Esophagus muscularis mucosa (tissue), 4 donors: ENCODE results near the gene EMP1. TPM values are rescaled to one million over a fixed set of nuclear protein-coding genes. Genes with fewer than 3 reads are reported as not detected.

Experiments
- DNase-seq: peaks from one replicate; pipeline ENCODE4 v3.0.0-alpha.2; 2017; ENCODE audit errors: extremely low spot score
- H3K27ac ChIP-seq, 4 donors: fragments of 200-600 bp; sonication (generic); replicated peaks in 1 of 4; 1 replicate in 3 of 4; 2 replicates in 1 of 4; pipeline ENCODE4 v1.5.1; 2016 to 2019; ENCODE audit warnings: mild to moderate bottlenecking in 1 of 4
- H3K27me3 ChIP-seq, 4 donors: fragments of 200-600 bp; sonication (generic); one replicate each; pipeline versions ENCODE4 v1.5.1 to v1.6.0; 2016 to 2019
- H3K36me3 ChIP-seq, 4 donors: fragments of 200-600 bp; sonication (generic); one replicate each; pipeline ENCODE4 v1.5.1; 2016 to 2019
- H3K4me1 ChIP-seq, 4 donors: fragments of 200-600 bp; sonication (generic); one replicate each; pipeline ENCODE4 v1.5.1; 2016 to 2019
- H3K4me3 ChIP-seq, 4 donors: fragments of 200-600 bp; sonication (generic); 1 replicate in 2 of 4; 2 replicates in 2 of 4; pipeline ENCODE4 v1.5.1; 2016 to 2019; ENCODE audit warnings: mild to moderate bottlenecking in 4 of 4, moderate library complexity in 1 of 4
- H3K9me3 ChIP-seq, 4 donors: fragments of 200-600 bp; sonication (generic); 1 replicate in 3 of 4; 2 replicates in 1 of 4; pipeline ENCODE4 v1.5.1; 2016 to 2019
- CTCF ChIP-seq, 3 experiments: fragments of 200-600 bp in 2 of 3; fragments of 450-650 bp in 1 of 3; sonication (generic) in 2 of 3; IDR thresholded peaks; one replicate each; pipeline ENCODE4 v1.5.1; 2017 to 2019; ENCODE audit warnings: antibody characterized with exemption in 3 of 3, mild to moderate bottlenecking in 2 of 3, moderate library complexity in 1 of 3
- EP300 ChIP-seq: sonication (generic); formaldehyde crosslinking; IDR thresholded peaks from one replicate; pipeline ENCODE4 v1.6.1; 2017; ENCODE audit warnings: antibody characterized with exemption
- POLR2A ChIP-seq: fragments of 450-650 bp; IDR thresholded peaks from one replicate; pipeline ENCODE4 v1.6.1; 2017; ENCODE audit warnings: antibody characterized with exemption, moderate library complexity, mild to moderate bottlenecking, low read depth
- POLR2AphosphoS5 ChIP-seq, 2 donors: sonication (generic); formaldehyde crosslinking; IDR thresholded peaks; one replicate each; pipeline ENCODE4 v1.6.1; 2017; ENCODE audit warnings: antibody characterized with exemption in 2 of 2
- WGBS: methylation state at CpG from one replicate; pipeline ENCODE4 v1.1.5; 2018; 5-methylcytosine and 5-hydroxymethylcytosine counted together
- intact Hi-C: fragments of 100-400 bp; cut with DNase I; formaldehyde crosslinking; loops from one replicate; pipeline ENCODE4 v1.15.1; 2023
- total RNA-seq, 4 donors: library from RNA; depleted of rRNA; stranded (reverse); fragments of >200 nt; gene quantifications; one replicate each; pipeline versions ENCODE4 v1.1.0 to v1.2.1, GENCODE V29; 2016

Gene EMP1
- total RNA-seq, 4 donors from 2014 or later, result 42.8 to 425 (median 63.0) TPM

- Histone ChIP-seq H3K4me1 (no peaks in the 10 kb centered on the region), H3K27ac (no peak overlapping the region), H3K9me3 (no peaks in the 10 kb centered on the region), H3K4me3 (no peak overlapping the region), H3K27me3 (peaks cover 0 to 3% (median 0%) of the 10 kb centered on the region in 4 donors), H3K36me3 (no peaks in the 10 kb centered on the region)
- TF ChIP-seq CTCF (IDR thresholded peaks at IDR 0.05) (no peak), POLR2AphosphoS5 (IDR thresholded peaks at IDR 0.05) (no peak), EP300 (no peak), POLR2A (no peak)
- DNase-seq, result no peak
- intact Hi-C loops, result no loop called here
- WGBS, result 95% methylated on average over 4 of the region's 4 CpGs
These were observed 10.2 kb upstream of the EMP1 start for GRCh38 chr12:13186302-13186701.

- no peak overlapping the region for H3K4me3 ChIP-seq
- TF ChIP-seq CTCF (IDR thresholded peaks at IDR 0.05) (no peak), POLR2A (no peak), EP300 (no peak), POLR2AphosphoS5 (IDR thresholded peaks at IDR 0.05) (no peak)
These were observed 9.1 kb upstream of the EMP1 start for GRCh38 chr12:13187399-13187798.

GRCh38 chr12:13189264-13189663 lies 7.3 kb upstream of the EMP1 start:
- H3K9me3 ChIP-seq, result no peaks in the 10 kb centered on the region
- intact Hi-C loops, result no loop called here
- H3K27me3 ChIP-seq, result no peaks in the 10 kb centered on the region
- no peaks in the 10 kb centered on the region for H3K36me3 ChIP-seq
- no peak for DNase-seq
- H3K4me3 ChIP-seq, result no peak overlapping the region
- H3K4me1 ChIP-seq, result peaks cover 0 to 8% (median 3%) of the 10 kb centered on the region in 4 donors
- no peak overlapping the region for H3K27ac ChIP-seq
- TF ChIP-seq POLR2AphosphoS5 (IDR thresholded peaks at IDR 0.05), result no peak
- no peak for TF ChIP-seq EP300
- no peak for TF ChIP-seq POLR2A

More at GRCh38 chr12:13187399-13187798, 9.1 kb upstream of the EMP1 start:
- H3K27ac ChIP-seq, result no peak overlapping the region
- H3K9me3 ChIP-seq, result no peaks in the 10 kb centered on the region
- H3K36me3 ChIP-seq, result no peaks in the 10 kb centered on the region
- no peaks in the 10 kb centered on the region for H3K4me1 ChIP-seq
- intact Hi-C loops, result no loop called here
- DNase-seq, result no peak
- H3K27me3 ChIP-seq, result peaks cover 0 to 1% (median 0%) of the 10 kb centered on the region in 4 donors
- WGBS, result 59% methylated on average over 4 of the region's 4 CpGs

GRCh38 chr12:13190275-13190674 lies 6.3 kb upstream of the EMP1 start:
- Histone ChIP-seq H3K27ac (no peak overlapping the region), H3K36me3 (no peaks in the 10 kb centered on the region), H3K4me1 (peaks cover 3 to 14% (median 5%) of the 10 kb centered on the region in 4 donors), H3K9me3 (no peaks in the 10 kb centered on the region), H3K4me3 (no peak overlapping the region), H3K27me3 (no peaks in the 10 kb centered on the region)
- intact Hi-C loops, result no loop called here
- TF ChIP-seq POLR2AphosphoS5 (IDR thresholded peaks at IDR 0.05), result no peak
- no peak for TF ChIP-seq POLR2A
- no peak for TF ChIP-seq CTCF (IDR thresholded peaks at IDR 0.05)
- WGBS, result 52% methylated on average over 3 of the region's 3 CpGs
- DNase-seq, result no peak

GRCh38 chr12:13192719-13193118 lies 3.8 kb upstream of the EMP1 start:
- no peak overlapping the region for H3K4me3 ChIP-seq
- WGBS, result 92% methylated on average over 8 of the region's 8 CpGs
- TF ChIP-seq POLR2A (no peak), POLR2AphosphoS5 (IDR thresholded peaks at IDR 0.05) (no peak), EP300 (no peak), CTCF (IDR thresholded peaks at IDR 0.05) (no peak)
- no peak for DNase-seq
- intact Hi-C loops, result no loop called here
- no peaks in the 10 kb centered on the region for H3K36me3 ChIP-seq
- H3K27me3 ChIP-seq, result no peaks in the 10 kb centered on the region
- H3K4me1 ChIP-seq, result peaks cover 17 to 37% (median 21%) of the 10 kb centered on the region in 4 donors
- H3K27ac ChIP-seq, result no peak overlapping the region
- no peaks in the 10 kb centered on the region for H3K9me3 ChIP-seq
